AG04450 (cell line): ENCODE measurements around the gene CSNK1G1. TPM values are rescaled to one million over a fixed set of nuclear protein-coding genes. Genes with fewer than 3 reads are reported as not detected.

Source experiments
- CTCF ChIA-PET: fragments of 300-600, 350-600 bp; formaldehyde crosslinking; extraction: SDS; loops from one replicate; lab custom pipeline; 2022; ENCODE audit warnings: antibody characterized with exemption, inconsistent platforms; lab: Charles Lee
- POLR2A ChIA-PET: fragments of 350-600 bp; formaldehyde crosslinking; extraction: SDS; loops from one replicate; lab custom pipeline; 2021; ENCODE audit warnings: antibody characterized with exemption, inconsistent platforms; lab: Yijun Ruan, JAX
- DNase-seq: peaks from one replicate; pipeline ENCODE4 v3.0.0-alpha.2; 2011; ENCODE audit warnings: low read depth, low spot score
- H3K27ac ChIP-seq: one replicate; pipeline ENCODE4 v1.5.1; 2012; ENCODE audit warnings: low read depth, low read length, control low read depth
- H3K27me3 ChIP-seq: one replicate; pipeline ENCODE4 v1.6.0; 2012; ENCODE audit warnings: low read length; ENCODE audit not compliant: control insufficient read depth, insufficient read depth
- H3K4me3 ChIP-seq: 2 replicates; pipeline ENCODE4 v1.5.1; 2011; ENCODE audit warnings: mild to moderate bottlenecking, low read depth, low read length, control low read depth
- H3K9me3 ChIP-seq: 2 replicates; pipeline ENCODE4 v1.5.1; 2012; ENCODE audit warnings: low read length; ENCODE audit not compliant: control insufficient read depth, insufficient read depth
- polyA plus RNA-seq: library from polyadenylated mRNA; depleted of rRNA; stranded (reverse); fragments of >200 nt; gene quantifications from 2 replicates; pipeline ENCODE4 v1.2.3, GENCODE V29; 2011
- TF ChIP-seq, protein P1 (sequence below): IDR thresholded peaks from 2 replicates; pipeline ENCODE4 v1.5.1; 2011; ENCODE audit warnings: low read depth, low read length, control low read depth, inconsistent platforms

The CSNK1G1 gene
- polyA plus RNA-seq, 1 experiment: 24.3 TPM

DNA sequence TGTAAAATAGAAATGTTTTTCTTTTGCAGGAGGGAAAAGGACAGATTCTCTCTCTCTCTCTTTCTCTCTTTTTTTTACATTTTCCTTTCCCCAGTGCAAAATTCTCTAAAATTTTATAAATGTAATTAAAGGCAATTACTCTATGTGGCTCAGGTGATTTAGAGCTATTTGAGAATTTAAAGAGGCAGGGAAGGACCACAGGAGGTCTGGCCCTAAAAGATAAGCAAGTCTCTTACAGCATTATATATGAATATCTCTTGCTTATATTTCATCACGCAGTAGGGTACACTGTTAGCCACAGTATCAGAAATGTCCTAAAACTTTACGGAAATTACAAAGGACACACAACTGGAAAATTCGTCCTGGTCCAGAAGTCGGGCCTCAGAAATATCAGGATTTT is 122.7 kb downstream of the CSNK1G1 start:
- Histone ChIP-seq H3K27me3 (no peaks in the 10 kb centered on the region), H3K9me3 (no peaks in the 10 kb centered on the region), H3K27ac (no peak overlapping the region), H3K4me3 (no peak overlapping the region)
- CTCF ChIA-PET: interaction anchor here (1.6 kb wide), 1 partner anchor 123 kb away, joined by 3 read pairs; the partner anchor contains the start of gene CSNK1G1
- DNase-seq: no peak
- TF ChIP-seq, protein P1, sequence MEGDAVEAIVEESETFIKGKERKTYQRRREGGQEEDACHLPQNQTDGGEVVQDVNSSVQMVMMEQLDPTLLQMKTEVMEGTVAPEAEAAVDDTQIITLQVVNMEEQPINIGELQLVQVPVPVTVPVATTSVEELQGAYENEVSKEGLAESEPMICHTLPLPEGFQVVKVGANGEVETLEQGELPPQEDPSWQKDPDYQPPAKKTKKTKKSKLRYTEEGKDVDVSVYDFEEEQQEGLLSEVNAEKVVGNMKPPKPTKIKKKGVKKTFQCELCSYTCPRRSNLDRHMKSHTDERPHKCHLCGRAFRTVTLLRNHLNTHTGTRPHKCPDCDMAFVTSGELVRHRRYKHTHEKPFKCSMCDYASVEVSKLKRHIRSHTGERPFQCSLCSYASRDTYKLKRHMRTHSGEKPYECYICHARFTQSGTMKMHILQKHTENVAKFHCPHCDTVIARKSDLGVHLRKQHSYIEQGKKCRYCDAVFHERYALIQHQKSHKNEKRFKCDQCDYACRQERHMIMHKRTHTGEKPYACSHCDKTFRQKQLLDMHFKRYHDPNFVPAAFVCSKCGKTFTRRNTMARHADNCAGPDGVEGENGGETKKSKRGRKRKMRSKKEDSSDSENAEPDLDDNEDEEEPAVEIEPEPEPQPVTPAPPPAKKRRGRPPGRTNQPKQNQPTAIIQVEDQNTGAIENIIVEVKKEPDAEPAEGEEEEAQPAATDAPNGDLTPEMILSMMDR: no peak
- POLR2A ChIA-PET: interaction anchor here (1.3 kb wide), 1 partner anchor 15 kb away, joined by 3 read pairs; no protein-coding TSS in a partner anchor

DNA sequence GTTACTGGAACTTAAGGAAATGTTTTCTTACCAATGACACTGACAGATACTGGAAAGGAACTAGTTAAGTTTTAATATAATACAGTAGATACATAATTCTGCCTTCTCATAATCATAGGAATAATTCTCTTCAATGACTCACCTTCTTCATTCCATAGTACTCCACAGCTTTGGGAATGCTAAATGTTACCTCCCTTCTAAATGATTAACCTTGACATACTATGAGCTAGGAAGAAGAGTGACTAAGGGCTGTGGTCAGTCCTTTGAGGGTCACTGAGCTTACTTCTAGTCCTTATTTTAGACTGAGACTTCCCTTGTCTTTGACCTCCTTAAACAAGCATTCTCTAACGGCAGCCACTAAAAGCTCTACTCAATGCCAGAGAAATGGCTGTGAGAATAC is 123.6 kb downstream of the CSNK1G1 start:
- Histone ChIP-seq H3K27ac (no peak overlapping the region), H3K27me3 (no peaks in the 10 kb centered on the region), H3K9me3 (no peaks in the 10 kb centered on the region), H3K4me3 (no peak overlapping the region)
- ChIA-PET POLR2A (interaction anchor here (1.3 kb wide), 1 partner anchor 16 kb away, joined by 3 read pairs; no protein-coding TSS in a partner anchor), CTCF (interaction anchor here (0.5 to 1.6 kb wide), 2 partner anchors 124 to 502 kb away, joined by 3 to 7 read pairs; partner anchors contain the start of gene CSNK1G1)
- TF ChIP-seq, protein P1: no peak
- no peak for DNase-seq

DNA sequence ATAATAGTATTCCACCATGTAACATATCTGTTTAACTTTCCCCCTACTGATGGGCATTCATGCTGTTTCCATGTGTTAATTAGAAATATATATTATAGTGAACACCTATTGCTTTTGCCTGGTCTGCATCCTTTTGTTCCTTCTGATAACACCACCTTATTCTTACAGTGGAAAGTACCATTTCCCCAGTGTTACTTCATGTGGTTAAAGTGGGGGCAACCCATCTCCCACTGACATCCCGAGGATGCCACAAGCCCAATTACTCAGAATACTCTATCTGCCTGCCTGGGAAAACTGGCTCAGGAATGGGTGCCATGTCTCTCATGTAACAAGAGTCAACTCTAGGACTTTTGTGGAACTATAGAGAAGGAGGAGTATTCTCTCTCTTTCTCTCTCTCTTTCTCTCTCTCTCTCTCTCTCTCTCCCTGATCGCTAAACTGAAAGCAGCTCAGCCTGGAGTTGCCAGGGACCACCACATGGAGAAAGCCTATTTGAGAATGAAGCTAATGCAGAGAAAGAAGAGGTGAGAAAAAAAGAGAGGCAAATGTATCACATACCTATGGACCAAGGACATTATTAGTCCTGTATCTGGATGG is 126.7 kb downstream of the CSNK1G1 start:
- no peak overlapping the region for H3K27ac ChIP-seq
- ChIA-PET POLR2A (interaction anchor here (0.7 kb wide), 1 partner anchor 1660 kb away, joined by 14 read pairs; no protein-coding TSS in a partner anchor), CTCF (interaction anchor here (0.6 kb wide), 1 partner anchor 546 kb away, joined by 3 read pairs; no protein-coding TSS in a partner anchor)
- TF ChIP-seq, protein P1: no peak
- no peak for DNase-seq
- no peaks in the 10 kb centered on the region for H3K27me3 ChIP-seq
- no peak overlapping the region for H3K4me3 ChIP-seq
- peaks cover 8% of the 10 kb centered on the region for H3K9me3 ChIP-seq

DNA sequence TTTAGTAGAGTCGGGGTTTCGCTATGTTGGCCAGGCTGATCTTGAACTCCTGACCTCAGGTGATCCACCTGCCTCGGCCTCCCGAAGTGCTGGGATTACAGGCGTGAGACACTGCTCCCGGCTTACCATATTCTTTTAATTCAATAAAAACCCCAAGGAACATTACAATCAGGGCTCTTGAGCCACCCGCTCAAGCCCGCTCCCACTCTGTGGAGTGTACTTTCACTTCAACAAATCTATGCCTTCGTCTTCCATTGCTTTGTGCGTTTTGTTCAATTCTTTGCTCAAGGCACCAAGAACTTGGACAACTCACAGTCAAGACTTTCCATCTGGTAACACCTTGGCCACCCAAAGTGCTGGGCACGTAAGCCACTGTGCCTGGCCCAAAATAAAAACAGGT is 130.2 kb downstream of the CSNK1G1 start:
- DNase-seq: no peak
- TF ChIP-seq, protein P1: no peak
- ChIA-PET POLR2A (no interaction called here), CTCF (interaction anchor here (0.6 kb wide), 1 partner anchor 88 kb away, joined by 4 read pairs; no protein-coding TSS in a partner anchor)
- H3K4me3 ChIP-seq: no peak overlapping the region
- H3K9me3 ChIP-seq: peaks cover 8% of the 10 kb centered on the region
- no peaks in the 10 kb centered on the region for H3K27me3 ChIP-seq
- no peak overlapping the region for H3K27ac ChIP-seq

DNA sequence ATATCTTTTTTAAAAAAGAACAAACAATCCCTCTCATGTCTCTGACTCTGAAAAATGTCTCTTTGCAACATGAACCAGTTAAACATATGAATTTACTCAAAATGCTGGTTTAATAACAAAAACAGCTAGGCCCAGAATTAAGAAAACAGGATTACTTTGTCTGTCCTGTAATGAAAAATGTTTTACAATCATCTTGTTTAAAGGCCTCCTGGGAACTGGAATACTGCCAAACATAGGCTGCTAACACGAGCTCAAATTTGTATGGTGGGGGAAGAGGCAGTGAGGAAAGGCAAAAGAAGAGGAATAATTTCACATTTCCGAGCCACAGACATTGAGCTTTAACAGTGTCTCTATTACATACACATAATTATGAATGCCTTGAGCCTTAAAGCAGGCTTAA is 131.5 kb downstream of the CSNK1G1 start:
- peak; percentile 24 for DNase-seq
- no peaks in the 10 kb centered on the region for H3K27me3 ChIP-seq
- no peak overlapping the region for H3K27ac ChIP-seq
- CTCF ChIA-PET: interaction anchor here (0.6 kb wide), 1 partner anchor 146 kb away, joined by 5 read pairs; no protein-coding TSS in a partner anchor
- no peak overlapping the region for H3K4me3 ChIP-seq
- H3K9me3 ChIP-seq: peaks cover 8% of the 10 kb centered on the region
- TF ChIP-seq, protein P1: no peak
- POLR2A ChIA-PET: interaction anchor here (0.7 kb wide), 1 partner anchor 23 kb away, joined by 8 read pairs; no protein-coding TSS in a partner anchor
